HepG2 (cell line): ENCODE results near the gene CCDC33. TPM values are rescaled to one million over a fixed set of nuclear protein-coding genes. Genes with fewer than 3 reads are reported as not detected.

ENCODE experiments used
- ATAC-seq: fragments of 200-7000 bp; cut with Tn5 transposase; 3 replicates; pipeline ENCODE4 v1.9.1; 2020; ENCODE audit warnings: mild to moderate bottlenecking, moderate library complexity
- BruUV-seq: library from RNA; stranded (reverse); fragments of 400-500 nt; replicated peaks from 2 replicates; lab custom pipeline; 2021; lab: Mats Ljungman, UMichigan
- CTCF ChIA-PET: fragments of 300-600 bp; formaldehyde crosslinking; extraction: SDS; loops from one replicate; lab custom pipeline; 2021; ENCODE audit warnings: low total read pairs, inconsistent platforms, low intra/inter-chr PET ratio; lab: Yijun Ruan, JAX
- POLR2A ChIA-PET: fragments of 350-600 bp; sonication (Branson Sonifier 250); formaldehyde crosslinking; loops from one replicate; lab custom pipeline; 2020; ENCODE audit warnings: antibody characterized with exemption, inconsistent platforms; lab: Yijun Ruan, JAX
- DNase-seq: peaks from one replicate; pipeline ENCODE4 v3.0.0-alpha.2; 2015; ENCODE audit warnings: low spot score
- FAIRE-seq: peaks from 3 replicates; lab custom pipeline; 2011; peaks lifted over from hg19 to GRCh38; lab: Jason Lieb, UNC
- H2AFZ ChIP-seq: one replicate; pipeline ENCODE4 v1.6.1; 2011; ENCODE audit warnings: low read length, inconsistent platforms
- H3K27ac ChIP-seq: fragments of 300-600 bp; 3 replicates; pipeline ENCODE4 v1.8.0; 2011; ENCODE audit warnings: mixed run types, mild to moderate bottlenecking, mixed read lengths, low read length, inconsistent platforms; ENCODE audit not compliant: insufficient read depth; ENCODE audit errors: extremely low read length
- H3K27me3 ChIP-seq, 2 experiments: fragments of 200-600 bp in 1 of 2; 2 replicates in 1 of 2; 3 replicates in 1 of 2; pipeline versions ENCODE4 v1.6.0 to v1.8.0; 2011; ENCODE audit warnings: low read length in 2 of 2, mild to moderate bottlenecking in 2 of 2, moderate library complexity in 2 of 2, inconsistent platforms in 1 of 2; ENCODE audit not compliant: insufficient read depth in 2 of 2, control insufficient read depth in 1 of 2
- H3K36me3 ChIP-seq, 2 experiments: fragments of 200-600 bp in 1 of 2; replicated peaks in 1 of 2; 2 replicates in 1 of 2; 3 replicates in 1 of 2; pipeline versions ENCODE4 v1.5.1 to v1.8.0; 2011; ENCODE audit warnings: low read length in 2 of 2, inconsistent platforms in 1 of 2; ENCODE audit not compliant: insufficient read depth in 2 of 2, control insufficient read depth in 1 of 2
- H3K4me1 ChIP-seq: 2 replicates; pipeline ENCODE4 v1.5.1; 2012; ENCODE audit warnings: low read length, inconsistent platforms; ENCODE audit not compliant: insufficient read depth
- H3K4me2 ChIP-seq: 2 replicates; pipeline ENCODE4 v1.6.0; 2011; ENCODE audit warnings: low read depth, low read length, inconsistent platforms
- H3K4me3 ChIP-seq, 3 experiments: fragments of 200-600 bp in 1 of 3; sonication (generic), shearing (Covaris generic) in 1 of 3; replicated peaks in 1 of 3; 2 replicates each; pipeline ENCODE4 v1.5.1; 2011 to 2016; ENCODE audit warnings: low read length in 3 of 3, inconsistent platforms in 2 of 3, low read depth in 2 of 3, mild to moderate bottlenecking in 2 of 3, control low read depth in 1 of 3, mixed read lengths in 1 of 3; ENCODE audit not compliant: insufficient read depth in 1 of 3
- H3K79me2 ChIP-seq: one replicate; pipeline ENCODE4 v1.6.1; 2011; ENCODE audit warnings: low read length, inconsistent platforms; ENCODE audit not compliant: insufficient read depth
- H3K9ac ChIP-seq: 2 replicates; pipeline ENCODE4 v1.6.0; 2011; ENCODE audit warnings: mild to moderate bottlenecking, low read depth, low read length, inconsistent platforms; ENCODE audit not compliant: insufficient read depth
- H3K9me3 ChIP-seq: 2 replicates; pipeline ENCODE4 v1.5.1; 2012; ENCODE audit warnings: mild to moderate bottlenecking, low read length
- H4K20me1 ChIP-seq: 2 replicates; pipeline ENCODE4 v1.6.0; 2011; ENCODE audit warnings: inconsistent platforms, mild to moderate bottlenecking, low read length, moderate library complexity; ENCODE audit not compliant: insufficient read depth
- CEBPG ChIP-seq: IDR thresholded peaks from 2 replicates; pipeline ENCODE4 v1.6.1; 2016
- HNRNPL ChIP-seq: fragments of 200-400 bp; formaldehyde crosslinking; IDR thresholded peaks from 2 replicates; pipeline ENCODE4 v1.6.1; 2017; ENCODE audit warnings: mild to moderate bottlenecking, low read depth, low read length
- PRPF4 ChIP-seq: fragments of 200-400 bp; formaldehyde crosslinking; IDR thresholded peaks from 2 replicates; pipeline ENCODE4 v1.6.1; 2016; ENCODE audit warnings: low read length, low read depth; ENCODE audit not compliant: poor library complexity, severe bottlenecking
- ZKSCAN8 ChIP-seq: IDR thresholded peaks from 2 replicates; pipeline ENCODE4 v1.6.1; 2016; ENCODE audit warnings: borderline replicate concordance, missing genetic modification reagents, missing compliant biosample characterization
- ZNF317 ChIP-seq: sonication (generic); formaldehyde crosslinking; IDR thresholded peaks from 2 replicates; pipeline ENCODE4 v1.5.0; 2020; ENCODE audit warnings: mild to moderate bottlenecking, missing genetic modification reagents
- WGBS: methylation state at CpG from one replicate; pipeline ENCODE4 v1.1.6; 2017; ENCODE audit warnings: low lambda C conversion rate; 5-methylcytosine and 5-hydroxymethylcytosine counted together
- in situ Hi-C: cut with HindIII; loops from 2 replicates; pipeline ENCODE4 v1.10.0; 2017; ENCODE audit warnings: low pct_unique_long_range_greater_than_20kb; ENCODE audit not compliant: extremely low pct_ligation_motif_present
- intact Hi-C: fragments of 100-400 bp; cut with micrococcal nuclease; formaldehyde crosslinking; loops from one replicate; pipeline ENCODE4 v1.10.0; 2022; ENCODE audit not compliant: unreplicated experiment
- polyA plus RNA-seq, 8 experiments: library from polyadenylated mRNA; depleted of rRNA in 3 of 8; stranded (reverse) in 7 of 8; unstranded in 1 of 8; fragments of >200 nt; fragmentation: Illumina TruSeq in 4 of 8; extraction: Trizol in 4 of 8; gene quantifications; 2 replicates each; pipeline versions ENCODE4 v1.2.1 to v1.2.3, GENCODE V29; 2011 to 2016; ENCODE audit warnings: low read depth in 4 of 8, missing spikeins in 1 of 8, mixed read lengths in 1 of 8; ENCODE audit not compliant: insufficient read depth in 1 of 8
- total RNA-seq, 5 experiments: library from RNA; depleted of rRNA; stranded (reverse); fragments of >200 nt; fragmentation: Illumina TruSeq; extraction: Trizol; gene quantifications; 2 replicates each; pipeline ENCODE4 v1.2.3, GENCODE V29; 2016; ENCODE audit warnings: low read depth in 1 of 5
- TF ChIP-seq, protein P1 (sequence below): sonication (generic); formaldehyde crosslinking; IDR thresholded peaks from 2 replicates; pipeline ENCODE4 v1.5.0; 2020; ENCODE audit warnings: missing genetic modification reagents

Gene CCDC33
- total and polyA plus RNA-seq, 2 of the 13 experiments (the other 11 are each of a cell fraction or from before 2014, with no cell fraction given), result 0.30 TPM; not detected in 1

DNA sequence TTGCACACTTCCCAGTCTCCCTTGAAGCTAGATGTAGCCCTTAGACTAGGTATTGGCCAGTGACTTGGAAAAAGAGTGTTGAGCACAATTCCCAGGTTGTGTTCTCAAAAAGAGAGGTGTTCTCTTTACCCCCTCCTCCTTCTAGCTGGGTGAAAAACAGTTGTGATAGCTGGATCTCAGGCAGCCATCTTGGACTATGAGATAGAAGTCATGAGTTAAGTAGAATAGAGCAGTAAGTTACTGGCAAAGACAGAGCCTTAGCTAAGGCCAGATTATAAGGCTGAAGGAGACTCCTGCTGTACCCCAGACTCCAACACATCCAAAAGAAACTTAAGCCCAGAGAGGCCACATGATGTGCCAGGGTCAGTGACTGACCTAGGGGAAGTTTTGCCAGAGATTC is 25.4 kb upstream of the CCDC33 start:
- CTCF ChIA-PET, result no interaction called here
- POLR2A ChIA-PET, result no interaction called here
- peaks cover 3% of the 10 kb centered on the region; the same call in 1 of the 2 replicates for H4K20me1 ChIP-seq
- ATAC-seq, result no peak
- no peak for FAIRE-seq
- DNase-seq, result no peak
- H3K4me1 ChIP-seq, result peaks cover 72% of the 10 kb centered on the region
- H3K4me2 ChIP-seq, result no peak overlapping the region
- H3K27ac ChIP-seq, result no peak overlapping the region
- peaks cover 4 to 25% of the 10 kb centered on the region in 2 experiments; a peak in 4 of 5 replicates for H3K27me3 ChIP-seq
- H3K9me3 ChIP-seq, result no peaks in the 10 kb centered on the region
- intact Hi-C loops (no loop called here), in situ Hi-C loops (no loop called here)
- H3K9ac ChIP-seq, result no peak overlapping the region
- no peak for TF ChIP-seq PRPF4
- no peak for TF ChIP-seq ZNF317 (CRISPR knock-in tag)
- no peak overlapping the region for H2AFZ ChIP-seq
- no peaks in the 10 kb centered on the region for H3K79me2 ChIP-seq
- no peak overlapping the region for H3K4me3 ChIP-seq
- no peaks in the 10 kb centered on the region for H3K36me3 ChIP-seq
- no TSS peak for BruUV-seq

DNA sequence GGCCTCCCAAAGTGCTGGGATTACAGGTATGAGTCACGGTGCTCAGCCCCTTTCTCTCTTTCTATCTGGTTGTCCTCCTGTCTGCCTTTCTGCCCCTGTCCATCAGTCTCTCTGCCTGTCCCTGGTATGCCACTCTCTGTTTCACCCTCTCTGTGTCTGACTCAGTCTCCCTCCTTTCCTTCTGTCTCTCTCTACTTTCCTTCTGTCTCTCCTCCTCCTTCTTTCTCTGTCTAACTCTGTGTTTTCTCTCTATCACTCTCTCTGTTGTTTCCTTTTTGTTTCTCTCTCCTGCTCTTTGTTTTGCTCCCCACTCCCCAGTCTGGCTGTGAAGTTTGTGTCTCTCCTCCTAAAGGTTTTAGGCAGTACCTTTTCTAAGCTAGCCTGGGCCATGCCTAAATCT is 24.5 kb upstream of the CCDC33 start:
- WGBS, result 92% methylated on average over 1 of the region's 1 CpG
- ChIA-PET CTCF (no interaction called here), POLR2A (no interaction called here)
- peaks cover 3% of the 10 kb centered on the region; the same call in 1 of the 2 replicates for H4K20me1 ChIP-seq
- H3K9me3 ChIP-seq, result no peaks in the 10 kb centered on the region
- H3K27me3 ChIP-seq, result peaks cover 4 to 25% of the 10 kb centered on the region in 2 experiments; a peak in 4 of 5 replicates
- no peak overlapping the region for H3K4me3 ChIP-seq
- H3K9ac ChIP-seq, result no peak overlapping the region
- no peaks in the 10 kb centered on the region for H3K79me2 ChIP-seq
- H3K27ac ChIP-seq, result no peak overlapping the region
- BruUV-seq, result no TSS peak
- H3K4me1 ChIP-seq, result peaks cover 77% of the 10 kb centered on the region
- DNase-seq, result no peak
- in situ Hi-C loops (no loop called here), intact Hi-C loops (no loop called here)
- no peak for ATAC-seq
- FAIRE-seq, result no peak
- H3K4me2 ChIP-seq, result no peak overlapping the region
- H3K36me3 ChIP-seq, result no peaks in the 10 kb centered on the region
- no peak overlapping the region for H2AFZ ChIP-seq
- TF ChIP-seq HNRNPL (no peak), CEBPG (CRISPR knock-in tag) (no peak), ZKSCAN8 (CRISPR knock-in tag) (no peak)
- TF ChIP-seq, protein P1, sequence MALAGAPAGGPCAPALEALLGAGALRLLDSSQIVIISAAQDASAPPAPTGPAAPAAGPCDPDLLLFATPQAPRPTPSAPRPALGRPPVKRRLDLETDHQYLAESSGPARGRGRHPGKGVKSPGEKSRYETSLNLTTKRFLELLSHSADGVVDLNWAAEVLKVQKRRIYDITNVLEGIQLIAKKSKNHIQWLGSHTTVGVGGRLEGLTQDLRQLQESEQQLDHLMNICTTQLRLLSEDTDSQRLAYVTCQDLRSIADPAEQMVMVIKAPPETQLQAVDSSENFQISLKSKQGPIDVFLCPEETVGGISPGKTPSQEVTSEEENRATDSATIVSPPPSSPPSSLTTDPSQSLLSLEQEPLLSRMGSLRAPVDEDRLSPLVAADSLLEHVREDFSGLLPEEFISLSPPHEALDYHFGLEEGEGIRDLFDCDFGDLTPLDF (CRISPR knock-in tag), result no peak
